NCI-H128 (cell line): ENCODE data around the gene COA7.
"Not testable (repeated sequence)": the region's sequence is repeated elsewhere in the genome, so short reads cannot be mapped to it uniquely, and the experiment has no call there.

Experiments used
- DNase-seq: peaks from one replicate; lab custom pipeline; 2025; ENCODE audit not compliant: unreplicated experiment; lab: John Stamatoyannopoulos, UW

COA7 gene

GRCh38 chr1:52697795-52698674 is at the start of gene COA7:
TSS of gene COA7 (minus strand) at chr1:52698347. CDS start at chr1:52698326, 21 bp downstream.
- peak; percentile 65 for DNase-seq

DNA sequence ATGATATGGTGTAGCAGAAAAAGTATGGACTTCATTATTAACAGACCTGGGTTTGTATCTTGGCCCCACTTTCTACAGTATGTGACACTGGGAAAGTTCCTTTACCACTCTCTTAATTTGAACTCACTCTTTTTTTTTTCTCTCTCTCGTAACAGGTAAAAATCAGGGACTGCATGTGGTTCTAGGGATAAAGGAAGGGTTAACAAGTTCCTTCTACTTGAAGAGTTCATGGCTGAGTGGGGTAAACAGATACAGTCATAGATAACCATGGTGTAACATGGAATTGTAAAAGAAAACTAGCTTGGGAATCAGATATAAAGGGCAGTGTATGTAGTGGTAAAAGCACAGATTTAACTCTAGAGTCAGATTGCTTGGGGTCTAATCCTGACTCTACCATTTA is 49.3 kb upstream of the COA7 start:
- no peak for DNase-seq

DNA sequence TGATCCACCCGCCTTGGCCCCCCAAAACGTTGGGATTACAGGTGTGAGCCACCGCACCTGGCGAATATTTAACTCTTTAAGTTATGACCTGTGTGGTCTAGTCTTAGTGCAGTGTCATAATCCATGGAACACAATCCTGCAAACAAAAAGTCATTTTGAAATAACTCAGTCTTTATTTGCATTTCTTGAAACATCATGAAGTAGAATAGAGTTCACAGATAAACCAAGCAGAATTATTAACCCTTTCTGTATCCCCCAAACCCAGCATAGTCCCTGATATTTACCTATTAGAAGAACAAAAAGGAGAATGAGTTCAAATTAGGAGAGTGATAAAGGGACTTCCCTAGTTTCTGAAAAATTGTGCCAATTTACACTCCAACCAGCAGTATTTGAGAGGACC is 48.0 kb upstream of the COA7 start:
- DNase-seq: no peak

- no peak for DNase-seq
Observed at GRCh38 chr1:52741259-52741658, 43.1 kb upstream of the COA7 start.

DNA sequence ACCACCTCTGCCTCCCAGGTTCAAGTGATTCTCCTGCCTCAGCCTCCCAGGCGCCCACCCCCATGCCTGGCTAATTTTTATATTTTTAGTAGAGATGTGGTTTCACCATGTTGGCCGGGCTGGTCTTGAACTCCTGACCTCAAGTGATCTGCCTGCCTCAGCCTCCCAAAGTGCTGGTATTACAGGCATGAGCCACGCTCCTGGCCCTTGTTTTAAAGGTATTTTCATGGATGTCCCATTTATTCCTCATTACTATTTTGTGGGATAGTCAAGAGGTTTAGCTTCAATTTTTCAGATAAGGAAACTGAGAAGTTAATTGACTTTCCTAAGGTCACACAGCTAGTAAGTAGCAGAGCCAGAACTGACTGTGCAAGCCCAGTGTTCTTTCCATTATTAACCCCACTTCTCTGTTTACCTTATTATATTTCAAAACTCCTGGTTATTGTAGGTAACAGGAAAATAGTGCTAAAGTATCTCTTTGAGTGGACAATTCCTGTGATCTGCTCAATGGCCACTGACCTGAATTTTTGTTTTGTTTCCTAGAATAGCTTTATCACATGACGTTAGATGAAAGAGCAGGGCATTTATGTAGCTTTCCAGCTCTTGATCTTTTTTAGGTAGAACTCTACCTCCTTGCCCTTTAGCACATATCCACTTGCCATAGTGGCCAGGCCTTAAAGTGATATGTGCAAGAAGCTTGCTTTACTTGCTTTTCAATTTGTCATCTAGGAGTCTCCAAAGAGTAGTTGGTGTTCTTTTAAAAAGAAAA is 41.7 kb upstream of the COA7 start:
- no peak for DNase-seq

- DNase-seq: no peak
Observed at GRCh38 chr1:52738893-52739292, 40.7 kb upstream of the COA7 start.

- DNase-seq: no peak
Observed at GRCh38 chr1:52738148-52738547, 40.0 kb upstream of the COA7 start.

- not testable (repeated sequence) for DNase-seq
Observed at GRCh38 chr1:52735371-52735770, 37.2 kb upstream of the COA7 start.

DNA sequence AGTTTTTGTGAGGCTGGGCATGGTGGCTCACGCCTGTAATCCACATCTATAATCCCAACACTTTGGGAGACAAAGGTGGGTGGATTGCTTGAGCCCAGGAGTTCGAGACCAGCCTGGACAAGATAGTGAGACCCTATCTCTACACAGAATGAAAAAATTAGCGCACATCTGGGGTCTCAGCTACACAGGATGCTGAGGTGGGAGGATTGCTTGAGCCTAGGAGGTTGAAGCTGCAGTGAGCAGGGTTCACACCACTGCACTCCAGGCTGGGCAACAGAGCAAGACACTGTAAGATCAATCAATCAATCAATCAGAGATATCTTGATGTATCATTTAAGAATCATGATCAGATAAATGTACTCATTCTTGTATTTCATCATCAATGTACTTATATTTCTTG is 35.2 kb upstream of the COA7 start:
- no peak for DNase-seq

DNA sequence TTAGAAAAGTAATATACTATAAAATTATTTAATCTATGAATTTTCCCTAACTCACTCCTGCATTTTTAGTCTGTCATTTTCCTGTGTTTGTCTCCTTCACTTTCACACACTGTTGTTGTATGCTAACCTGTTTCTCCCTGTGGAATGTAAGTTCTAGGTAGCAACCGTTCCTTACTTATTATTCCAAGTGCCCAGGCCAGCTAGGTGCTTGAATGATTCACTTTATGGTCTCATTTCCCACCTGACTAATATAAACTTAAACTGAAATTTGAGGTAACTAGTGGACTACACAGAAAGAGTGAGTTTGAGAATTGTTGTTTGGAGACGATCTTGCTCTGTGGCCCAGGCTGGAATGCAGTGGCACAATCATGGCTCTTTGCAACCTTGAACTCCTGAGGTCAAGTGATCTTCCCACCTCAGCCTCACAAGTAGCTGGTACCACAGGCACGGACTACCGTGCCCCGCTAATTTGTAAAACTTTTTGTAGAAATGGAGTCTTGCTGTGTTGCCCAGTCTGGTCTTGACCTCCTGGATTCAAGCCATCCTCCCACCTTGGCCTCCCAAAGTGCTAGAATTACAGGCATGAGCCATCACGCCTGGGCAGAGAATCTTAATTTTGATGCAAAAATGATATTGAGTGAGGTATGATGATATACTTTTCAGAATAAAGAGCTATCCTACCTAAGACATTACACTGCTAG is 30.0 kb upstream of the COA7 start:
- no peak for DNase-seq

GRCh38 chr1:52727114-52727586 is 29.0 kb upstream of the COA7 start:
- DNase-seq: no peak

- DNase-seq: peak; percentile 93
Observed at GRCh38 chr1:52726265-52727113, 28.3 kb upstream of the COA7 start, which contains the start of gene ZYG11B. TSS of gene ZYG11B (plus strand) at chr1:52726453. CDS start at chr1:52726654, 201 bp downstream.

- no peak for DNase-seq
Observed at GRCh38 chr1:52725903-52726264, 27.7 kb upstream of the COA7 start.

DNA sequence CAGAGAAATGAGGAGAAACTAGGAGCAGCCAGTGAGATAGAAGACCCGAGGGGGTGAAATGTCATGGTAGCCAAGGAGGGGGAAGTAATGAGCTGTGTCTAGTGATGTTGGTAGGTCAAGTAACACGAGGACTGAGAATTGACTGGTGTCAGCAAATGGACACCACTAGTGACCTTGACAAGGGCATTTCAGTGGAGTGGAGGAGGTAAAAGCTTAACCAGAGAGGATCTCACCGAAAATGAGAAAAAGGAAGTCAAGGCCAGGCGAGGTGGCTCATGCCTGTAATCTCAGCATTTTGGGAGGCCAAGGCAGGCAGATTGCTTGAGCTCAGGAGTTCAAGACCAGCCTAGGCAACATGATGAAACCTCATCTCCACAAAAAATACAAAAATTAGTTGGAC is 25.1 kb upstream of the COA7 start:
- no peak for DNase-seq

DNA sequence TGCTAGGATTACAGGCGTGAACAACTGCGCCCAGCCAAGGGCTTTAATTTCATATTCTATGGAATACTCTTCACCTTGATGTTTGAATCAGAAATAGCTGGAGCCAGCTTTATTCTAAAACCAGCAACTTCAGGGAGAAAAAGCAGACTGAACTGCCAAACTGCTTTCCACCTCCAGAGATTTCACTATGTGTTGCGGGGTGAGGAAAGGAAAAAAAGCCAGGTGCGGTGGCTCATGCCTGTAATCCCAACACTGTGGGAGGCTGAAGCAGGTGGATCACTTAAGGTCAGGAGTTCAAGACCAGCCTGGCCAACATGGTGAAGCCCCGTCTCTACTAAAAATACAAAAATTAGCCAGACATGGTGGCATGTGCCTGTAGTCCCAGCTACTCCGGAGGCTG is 17.1 kb upstream of the COA7 start:
- not testable (repeated sequence) for DNase-seq

DNA sequence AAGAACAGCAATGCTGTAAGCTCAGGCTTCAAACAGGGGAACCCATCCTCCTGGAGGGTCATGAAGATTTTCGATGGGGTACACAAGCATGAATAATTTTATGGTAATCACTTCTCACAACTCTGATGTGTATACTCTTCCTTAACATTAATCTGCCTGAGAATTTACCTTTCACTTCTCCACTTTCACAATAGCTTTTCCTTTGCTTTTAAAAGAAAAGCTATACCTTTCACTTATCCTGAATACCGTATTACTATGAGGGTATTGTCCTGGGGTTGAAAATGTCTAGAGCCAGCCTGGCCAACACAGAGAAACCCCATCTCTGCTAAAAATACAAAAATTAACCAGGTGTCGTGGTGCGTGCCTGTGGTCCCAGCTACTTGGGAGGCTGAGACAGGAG is 15.4 kb upstream of the COA7 start:
- DNase-seq: no peak

GRCh38 chr1:52709016-52709415 is 10.9 kb upstream of the COA7 start:
- no peak for DNase-seq

- no peak for DNase-seq
Observed at GRCh38 chr1:52707927-52708655, 9.9 kb upstream of the COA7 start.

- DNase-seq: no peak
Observed at GRCh38 chr1:52706941-52707926, 9.1 kb upstream of the COA7 start.
